GM21529 (cell line): ENCODE measurements around the gene TAS2R41.

ENCODE experiments used
- ATAC-seq: cut with Tn5 transposase; IDR thresholded peaks from one replicate; pipeline ENCODE4 v1.9.1; 2021; ENCODE audit not compliant: unreplicated experiment

Gene TAS2R41

DNA sequence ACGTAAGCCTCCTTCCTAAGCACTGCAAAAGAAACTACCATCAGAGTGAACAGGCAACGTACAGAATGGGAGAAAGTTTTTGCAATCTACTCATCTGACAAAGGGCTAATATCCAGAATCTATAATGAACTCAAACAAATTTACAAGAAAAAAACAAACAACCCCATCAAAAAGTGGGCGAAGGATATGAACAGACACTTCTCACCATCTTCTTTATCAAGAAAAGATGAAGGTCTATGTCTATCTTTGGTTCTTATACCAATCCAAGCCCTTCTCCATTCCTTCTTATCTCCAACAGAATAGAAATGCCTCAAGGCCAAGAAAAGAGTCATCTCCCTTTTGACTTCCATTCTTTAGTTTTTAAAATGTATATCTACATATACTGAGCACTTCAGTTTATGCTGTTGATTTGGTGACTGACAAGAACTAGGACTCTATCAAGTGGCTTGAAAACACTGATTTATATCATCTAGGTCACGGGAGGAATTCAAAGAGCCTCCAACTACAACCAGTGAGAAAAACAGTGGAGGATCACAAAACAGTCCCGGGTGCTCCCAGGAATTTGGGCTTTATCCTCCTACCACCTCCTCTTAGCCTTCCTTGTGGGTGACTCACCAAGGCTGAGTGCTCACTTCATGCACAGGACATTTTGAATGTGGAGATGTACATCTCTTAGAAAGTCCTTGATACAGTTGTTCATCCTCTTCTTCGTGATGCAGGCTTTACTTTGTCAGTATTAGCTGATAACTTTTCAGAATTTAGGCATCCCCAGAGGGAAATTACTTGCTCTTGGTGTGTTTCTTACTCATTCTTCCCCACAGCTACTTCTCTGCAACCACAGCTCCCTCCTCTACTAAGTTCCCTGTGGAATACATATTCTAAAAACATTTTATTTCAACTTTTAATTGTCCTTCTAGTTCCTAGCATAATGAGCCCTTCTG lies 15.4 kb downstream of the TAS2R41 start:
- no peak for ATAC-seq

DNA sequence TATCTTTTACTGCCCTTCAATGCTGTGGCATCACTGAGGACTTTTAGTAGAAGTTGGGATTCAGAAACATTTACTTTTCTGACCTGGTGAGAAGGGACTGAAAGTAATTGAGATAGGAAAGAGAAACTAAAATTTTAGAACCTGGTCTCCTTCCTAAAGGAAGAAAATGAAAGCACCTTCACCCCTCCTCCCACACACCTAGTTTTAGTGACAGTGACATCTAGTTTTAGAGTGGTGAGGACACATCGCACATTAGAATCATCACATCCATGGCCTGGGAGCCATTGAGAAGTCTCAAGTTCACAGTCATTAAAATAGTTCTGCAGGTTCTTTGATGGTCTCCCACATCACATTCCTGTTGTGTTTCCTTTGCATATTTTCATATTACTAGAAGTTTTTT lies 16.1 kb downstream of the TAS2R41 start:
- no peak for ATAC-seq

DNA sequence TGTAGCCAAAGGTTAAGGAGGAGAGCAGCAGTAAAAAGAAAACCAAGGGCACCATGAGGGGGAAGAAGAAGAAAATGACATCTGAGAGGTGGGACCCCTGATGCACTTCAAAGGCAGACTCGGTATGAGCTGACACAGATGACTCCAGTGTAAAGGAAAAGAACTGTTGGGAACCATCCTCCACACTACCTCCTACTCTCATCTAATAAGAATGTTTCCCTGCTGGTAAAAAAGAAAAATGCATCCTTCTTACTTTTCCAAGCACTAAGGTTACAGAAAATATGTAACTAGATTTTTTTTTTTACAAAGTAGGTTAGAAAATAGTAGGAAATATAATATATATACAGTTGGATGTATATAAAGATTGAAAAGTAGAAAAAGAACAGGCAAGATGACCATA lies 16.9 kb downstream of the TAS2R41 start:
- ATAC-seq: no peak

DNA sequence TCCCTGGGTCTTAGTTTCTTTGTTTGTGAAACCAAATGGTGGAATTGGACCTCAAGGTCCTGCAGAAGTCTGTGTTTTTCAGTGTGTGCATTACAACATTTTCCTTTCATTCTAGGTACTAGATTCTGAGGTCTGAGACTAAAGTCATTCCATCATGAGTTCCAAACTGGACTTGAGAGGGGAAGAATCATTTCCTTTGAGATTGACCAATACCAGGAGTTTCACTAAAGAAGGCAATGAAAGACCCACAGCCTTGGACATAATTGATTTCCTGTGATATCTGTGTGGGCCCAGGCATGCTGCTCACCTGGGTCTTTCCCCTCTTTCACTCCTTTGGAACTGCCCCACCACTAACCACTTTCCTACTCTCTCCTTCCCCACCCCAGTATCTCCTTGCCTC lies 18.2 kb downstream of the TAS2R41 start:
- no peak for ATAC-seq

GRCh38 chr7:143496263-143496662 lies 18.6 kb downstream of the TAS2R41 start:
- no peak for ATAC-seq

- ATAC-seq: no peak
Observed at GRCh38 chr7:143497008-143497795, 19.5 kb downstream of the TAS2R41 start.

DNA sequence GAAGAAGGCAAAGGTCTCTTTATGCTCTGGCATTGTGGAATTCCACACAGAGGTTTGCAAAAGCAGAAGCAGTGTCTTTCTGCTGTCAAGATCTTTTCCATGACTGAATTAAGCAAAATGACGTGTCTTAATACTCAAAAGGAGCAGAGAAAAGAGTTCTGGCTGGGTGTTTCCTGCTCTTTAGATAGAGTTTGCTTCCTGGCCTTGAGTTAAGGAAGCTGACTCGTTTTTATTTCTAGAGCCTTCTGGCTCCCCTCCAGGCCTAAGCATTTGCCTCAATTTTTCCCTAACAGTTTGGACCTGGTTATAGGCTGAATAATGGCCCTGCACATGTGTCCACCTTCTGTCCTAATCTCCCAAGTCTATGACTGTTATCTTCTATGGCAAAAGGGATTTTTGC lies 21.6 kb downstream of the TAS2R41 start:
- no peak for ATAC-seq

GRCh38 chr7:143499743-143500348 lies 22.2 kb downstream of the TAS2R41 start:
- no peak for ATAC-seq

DNA sequence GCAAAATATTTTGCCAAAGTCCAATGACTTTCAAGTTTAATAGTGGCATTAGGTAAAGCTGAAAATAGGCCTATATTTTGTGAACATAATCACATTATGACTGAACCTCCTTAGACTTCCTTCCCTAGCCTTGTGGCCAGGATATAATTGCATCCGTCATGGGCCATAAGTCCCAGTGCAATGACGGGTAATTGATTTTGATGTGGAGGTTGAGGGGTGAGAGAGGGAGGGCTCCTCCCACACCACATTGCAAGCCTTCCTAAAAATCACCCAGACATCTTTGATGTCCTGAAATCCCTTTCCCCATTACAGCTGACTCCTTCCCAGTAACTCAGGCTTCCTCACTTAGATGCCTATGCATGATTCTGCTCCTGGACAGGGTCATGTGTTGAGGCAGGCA lies 25.6 kb downstream of the TAS2R41 start:
- no peak for ATAC-seq

DNA sequence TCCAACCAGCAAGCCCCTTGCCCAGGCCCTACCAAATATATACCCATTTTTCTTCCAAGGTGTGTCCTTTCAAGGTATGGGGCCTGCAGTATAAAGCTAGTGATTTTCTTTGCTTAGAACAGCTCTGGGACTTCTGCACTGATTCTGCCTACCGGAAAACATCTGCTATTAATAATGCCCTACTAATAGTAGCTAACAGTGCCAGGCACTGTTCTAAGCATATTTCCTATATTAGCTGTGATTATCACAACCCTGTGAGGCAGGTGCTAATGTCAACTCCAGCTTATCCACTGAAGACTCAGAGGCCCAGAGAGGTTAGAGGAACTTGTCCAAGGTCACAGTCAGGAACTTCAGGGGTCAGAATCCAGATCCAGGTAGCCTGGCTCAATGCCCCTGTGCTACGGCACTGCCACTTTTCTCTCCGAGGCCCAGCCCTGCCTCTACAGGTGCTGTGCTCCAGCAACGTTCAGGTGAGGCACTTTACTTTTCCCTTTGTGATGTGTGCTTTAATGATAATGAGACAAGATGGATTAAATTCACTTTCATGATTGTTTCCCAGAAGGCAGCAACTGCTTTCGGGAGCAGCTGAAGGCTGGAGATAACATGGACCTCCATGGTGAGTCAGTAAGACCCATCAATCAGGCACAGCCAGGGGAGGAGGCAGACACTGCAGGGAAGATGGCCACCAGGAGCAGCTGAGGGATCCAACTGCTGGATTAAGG lies 26.7 kb downstream of the TAS2R41 start:
- no peak for ATAC-seq

DNA sequence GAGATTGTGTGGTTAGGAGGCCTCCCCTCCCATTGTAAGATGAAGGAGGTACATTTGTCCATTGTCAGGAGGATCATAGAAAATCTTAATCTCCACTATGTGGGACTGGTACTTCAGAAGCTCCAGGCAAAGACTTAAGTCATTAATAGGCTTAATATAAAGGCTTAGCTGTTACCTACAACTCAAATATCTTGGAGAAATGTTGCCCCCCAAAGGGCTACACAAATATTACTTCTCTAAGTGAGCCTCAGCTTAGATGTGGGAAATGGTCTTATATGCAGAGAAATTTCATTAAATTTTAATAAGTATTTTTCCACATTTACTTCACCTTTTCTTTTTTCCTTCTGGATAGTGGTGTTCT lies 27.2 kb downstream of the TAS2R41 start:
- no peak for ATAC-seq

DNA sequence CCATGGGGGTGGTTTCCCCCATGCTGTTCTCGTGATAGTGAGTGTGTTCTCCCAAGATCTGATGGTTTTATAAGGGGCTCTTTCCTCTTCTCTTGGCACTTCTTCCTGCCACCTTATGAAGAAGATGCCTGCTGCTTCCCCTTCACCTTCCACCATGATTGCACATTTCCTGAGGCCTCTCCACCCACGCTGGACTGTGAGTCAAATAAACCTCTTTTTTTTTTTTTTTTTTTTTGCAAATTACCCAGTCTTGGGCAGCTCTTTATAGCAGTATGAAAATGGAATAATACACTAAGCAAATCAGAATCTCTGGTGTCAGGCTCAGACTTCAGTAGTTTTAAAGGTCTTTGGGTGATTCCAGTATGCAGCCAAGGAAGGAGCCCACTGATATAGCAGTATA lies 28.2 kb downstream of the TAS2R41 start:
- no peak for ATAC-seq

- ATAC-seq: no peak
Observed at GRCh38 chr7:143507094-143507518, 29.4 kb downstream of the TAS2R41 start.

- no peak for ATAC-seq
Observed at GRCh38 chr7:143507534-143508055, 29.9 kb downstream of the TAS2R41 start.

- no peak for ATAC-seq
Observed at GRCh38 chr7:143510854-143511592, 33.4 kb downstream of the TAS2R41 start.

GRCh38 chr7:143511593-143512047 lies 33.9 kb downstream of the TAS2R41 start:
- ATAC-seq: no peak

GRCh38 chr7:143512488-143513340 lies 35.0 kb downstream of the TAS2R41 start:
- ATAC-seq: no peak

GRCh38 chr7:143514487-143514886 lies 36.8 kb downstream of the TAS2R41 start:
- no peak for ATAC-seq
